A673 (cell line): Measurements from ENCODE around the gene NRAP.

Source experiments
- CTCF ChIP-seq: fragments of 300-800, 200-600 bp; sonication (generic); conservative IDR thresholded peaks from 2 replicates; pipeline ENCODE4 v1.5.1; 2017; ENCODE audit warnings: low read depth, mild to moderate bottlenecking, antibody characterized with exemption, low read length, moderate library complexity, mixed read lengths
- EZH2 ChIP-seq: fragments of 200-600 bp; sonication (generic); IDR thresholded peaks from 2 replicates; pipeline ENCODE4 v1.6.1; 2017; ENCODE audit warnings: borderline replicate concordance, low read depth, mild to moderate bottlenecking, mixed read lengths, antibody characterized with exemption, low read length; ENCODE audit not compliant: poor library complexity, severe bottlenecking

DNA sequence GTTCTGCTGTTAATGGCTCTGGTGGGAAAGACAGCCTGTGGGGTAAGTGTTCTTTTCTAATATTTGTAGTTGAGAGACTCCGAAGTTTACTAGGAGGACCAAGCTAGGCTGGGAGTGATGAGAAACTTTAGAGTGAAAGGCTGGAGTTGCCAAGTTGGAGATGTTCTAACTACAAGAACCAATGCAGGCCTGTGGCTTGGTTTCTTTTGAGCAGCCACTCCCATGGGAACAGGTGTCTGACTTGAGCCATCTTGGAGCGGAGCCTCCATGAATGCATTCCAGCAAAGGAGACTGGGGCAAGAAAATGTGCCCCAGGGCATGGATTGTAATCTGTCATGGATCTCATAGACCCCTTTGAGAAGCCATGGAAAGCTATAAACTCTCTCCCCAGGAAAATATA, 110.7 kb downstream of the NRAP start:
- TF ChIP-seq EZH2 (no peak), CTCF (no peak)
